HG02943 (cell line): ENCODE results near the gene TMEM150B.
"Not testable (repeated sequence)": the region's sequence is repeated elsewhere in the genome, so short reads cannot be mapped to it uniquely, and the experiment has no call there.

Experiments
- ATAC-seq: cut with Tn5 transposase; IDR thresholded peaks from one replicate; pipeline ENCODE4 v1.9.1; 2021; ENCODE audit warnings: mild to moderate bottlenecking, low read depth, moderate library complexity; ENCODE audit not compliant: unreplicated experiment

TMEM150B gene

DNA sequence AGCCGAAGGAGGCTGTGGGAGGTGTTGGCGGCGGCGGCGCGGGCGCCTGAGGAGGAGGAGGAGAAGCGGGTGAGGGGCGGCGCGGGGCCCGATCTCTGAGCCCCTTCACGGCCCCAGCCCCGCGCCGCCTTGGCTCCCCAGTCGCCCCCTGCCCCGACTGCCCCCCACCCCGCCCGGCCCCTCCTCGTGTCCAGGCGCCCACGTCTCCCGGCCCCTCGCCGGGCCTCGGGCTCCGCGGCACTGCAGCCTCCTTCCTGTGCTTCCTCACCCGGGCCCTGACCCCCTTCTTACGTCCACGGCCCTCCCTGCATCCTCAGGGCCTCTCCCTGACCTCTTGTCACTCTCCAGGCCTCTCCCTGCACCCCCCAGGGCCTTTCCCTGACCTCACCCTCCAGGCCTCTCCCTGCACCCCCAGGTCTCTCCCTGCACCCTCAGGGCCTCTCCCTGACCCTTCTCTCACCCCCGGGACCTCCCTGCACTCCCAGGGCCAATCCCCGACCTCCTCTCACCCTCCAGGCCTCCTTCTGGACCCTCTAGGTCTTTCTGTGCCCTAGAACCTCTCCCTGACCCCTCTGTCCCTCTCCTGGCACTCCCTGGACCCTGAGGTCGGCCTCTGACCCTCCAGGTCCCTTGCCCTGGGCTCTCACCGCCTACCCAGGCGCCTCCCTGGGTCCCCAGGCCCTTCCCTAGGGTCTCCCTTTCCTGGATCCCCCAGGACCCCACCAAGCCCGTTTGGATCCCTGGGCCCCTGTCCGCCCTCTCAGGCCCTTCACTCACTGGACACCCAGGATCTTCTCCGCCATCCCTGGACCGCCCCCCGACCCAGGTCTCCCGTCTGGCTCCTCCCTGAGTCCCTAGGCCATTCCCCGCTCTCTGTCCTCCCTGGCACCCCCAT is 15.0 kb upstream of the TMEM150B start:
- no peak for ATAC-seq

DNA sequence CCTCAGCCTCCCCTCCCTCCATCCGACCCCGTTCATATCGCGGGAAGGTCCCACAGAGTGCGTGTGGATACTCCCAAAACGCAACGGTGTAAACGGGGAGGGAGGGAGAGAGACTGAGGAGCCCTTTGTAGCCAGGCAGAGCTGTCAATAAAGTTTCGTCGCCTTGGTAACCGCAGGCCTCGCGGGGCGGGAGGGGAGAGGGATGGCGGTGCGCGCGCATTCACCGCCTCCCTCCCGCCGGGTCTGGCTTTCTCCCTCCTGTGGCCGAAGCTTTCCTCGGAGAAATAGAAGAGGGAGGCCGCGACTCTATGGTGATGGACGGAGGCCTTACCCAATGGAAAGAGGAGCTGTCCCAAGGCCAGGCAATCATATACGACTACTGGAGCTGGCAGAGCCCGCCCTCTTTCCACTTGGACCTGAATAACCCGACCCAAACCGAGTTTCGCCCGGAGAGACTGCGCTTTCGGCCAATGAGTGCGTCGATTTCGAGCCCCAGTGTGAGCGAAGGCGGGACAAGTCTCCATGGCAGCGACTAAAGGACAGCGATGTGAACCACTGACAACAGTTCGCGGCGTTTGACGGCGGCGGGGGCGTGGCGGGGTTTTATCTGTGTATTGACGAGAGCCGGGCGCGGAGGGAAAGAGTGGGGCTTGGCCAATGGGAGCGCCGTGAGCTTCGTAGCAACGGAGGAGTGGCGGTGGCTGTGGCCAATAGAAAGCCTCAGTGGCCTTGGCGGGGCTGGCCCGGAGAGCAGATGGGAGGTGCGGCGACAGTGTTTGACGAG is 14.2 kb upstream of the TMEM150B start, which contains the start of gene KMT5C:
KMT5C (plus strand) TSS at position 772 of the 784 bp plus-strand sequence. CDS start 2,061 bp downstream, outside the sequence.
- ATAC-seq, result peak; percentile 86

DNA sequence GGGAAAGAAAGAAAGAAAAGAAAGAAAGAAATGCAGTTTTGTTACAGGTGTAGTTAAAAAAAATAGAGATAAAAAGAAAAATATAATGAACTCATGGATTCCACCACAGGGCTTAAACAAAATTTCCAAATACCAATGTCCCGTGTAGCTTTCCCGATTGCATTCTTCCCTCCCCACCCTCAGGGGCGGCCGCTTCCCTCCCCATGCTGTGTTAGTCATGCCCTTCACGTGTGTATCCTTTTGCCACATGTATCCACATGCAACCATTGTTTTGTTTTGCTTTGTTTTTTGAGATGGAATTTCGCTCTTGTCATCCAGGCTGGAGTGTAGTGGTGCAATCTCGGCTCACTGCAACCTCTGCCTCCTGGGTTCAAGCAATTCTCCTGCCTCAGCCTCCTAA is 11.0 kb upstream of the TMEM150B start:
- ATAC-seq, result no peak

DNA sequence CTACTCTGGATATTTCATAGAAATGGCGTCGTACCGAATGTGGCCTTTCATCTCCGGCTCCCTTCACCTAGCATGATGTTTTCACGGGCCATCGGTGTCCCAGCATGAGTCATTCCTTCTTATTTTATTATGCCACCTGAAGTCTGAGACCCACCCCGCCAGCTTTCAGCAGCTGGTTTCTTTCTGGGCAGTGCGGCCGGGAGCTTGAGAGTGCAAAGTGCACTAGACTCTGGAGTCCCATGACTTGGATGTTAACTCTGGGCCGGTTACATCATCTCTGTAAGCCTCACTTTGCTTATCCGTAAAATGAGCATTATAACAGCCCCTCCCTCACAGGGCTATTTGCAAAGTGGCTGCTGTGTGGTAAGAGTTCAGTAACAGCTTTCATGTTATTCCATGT is 8.7 kb upstream of the TMEM150B start:
- no peak for ATAC-seq

DNA sequence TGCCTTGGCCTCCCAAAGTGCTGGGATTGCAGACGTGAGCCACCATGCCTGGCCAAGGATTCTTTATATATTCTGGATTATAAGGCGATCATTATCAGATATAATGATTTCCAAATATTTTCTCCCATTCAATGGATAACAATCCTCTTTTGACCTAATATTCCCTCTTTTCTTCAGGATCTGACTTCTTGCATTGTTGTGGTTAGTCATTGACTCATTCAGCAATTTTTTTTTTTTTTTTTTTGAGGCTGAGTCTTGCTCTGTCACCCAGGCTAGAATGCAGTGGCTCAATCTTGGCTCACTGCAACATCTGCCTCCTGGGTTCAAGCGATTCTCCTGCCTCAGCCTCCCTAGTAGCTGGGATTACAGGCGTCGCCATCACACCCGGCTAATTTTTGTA is 4.7 kb upstream of the TMEM150B start:
- not testable (repeated sequence) for ATAC-seq

DNA sequence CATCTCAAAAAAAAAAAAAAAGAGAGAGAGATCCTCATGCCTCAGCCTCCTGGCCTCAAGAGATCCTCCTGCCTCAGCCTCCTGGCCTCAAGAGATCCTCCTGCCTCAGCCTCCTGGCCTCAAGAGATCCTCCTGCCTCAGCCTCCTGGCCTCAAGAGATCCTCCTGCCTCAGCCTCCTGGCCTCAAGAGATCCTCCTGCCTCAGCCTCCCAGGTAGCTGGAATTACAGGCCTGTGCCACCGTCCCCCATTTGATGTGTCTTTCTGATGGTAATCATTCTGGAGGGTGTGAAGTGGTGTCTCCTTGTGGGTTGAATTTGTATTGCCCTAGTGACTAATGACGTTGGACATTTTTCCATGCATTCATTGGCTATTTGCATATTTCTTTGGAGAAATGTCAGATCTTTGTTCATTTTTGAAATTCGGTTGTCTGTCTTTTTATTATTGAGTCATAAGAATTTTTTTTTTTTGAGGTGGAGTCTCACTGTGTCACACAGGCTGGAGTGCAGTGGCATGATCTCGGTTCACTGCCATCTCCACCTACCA is 3.7 kb upstream of the TMEM150B start:
- not testable (repeated sequence) for ATAC-seq

DNA sequence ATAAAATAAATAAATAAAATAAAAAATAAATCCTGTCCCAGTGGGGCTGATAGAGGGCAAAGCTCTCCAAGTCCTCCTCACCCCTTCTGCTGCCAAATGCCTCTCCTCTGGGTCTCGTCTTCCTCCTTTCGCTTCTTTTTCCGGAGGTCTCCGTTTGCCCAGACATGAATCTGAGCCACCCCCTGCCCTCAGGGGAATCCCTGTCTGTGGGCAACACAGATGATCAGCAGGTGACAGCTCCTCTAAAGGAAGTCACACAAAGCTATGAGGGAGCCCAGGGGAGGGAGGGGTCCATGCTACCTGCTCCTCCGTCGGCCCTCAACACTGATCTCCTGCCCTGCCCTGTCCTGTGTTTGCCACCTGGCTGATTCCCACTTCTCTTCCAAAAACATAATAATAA is 479 bp downstream of the TMEM150B start:
- no peak for ATAC-seq

DNA sequence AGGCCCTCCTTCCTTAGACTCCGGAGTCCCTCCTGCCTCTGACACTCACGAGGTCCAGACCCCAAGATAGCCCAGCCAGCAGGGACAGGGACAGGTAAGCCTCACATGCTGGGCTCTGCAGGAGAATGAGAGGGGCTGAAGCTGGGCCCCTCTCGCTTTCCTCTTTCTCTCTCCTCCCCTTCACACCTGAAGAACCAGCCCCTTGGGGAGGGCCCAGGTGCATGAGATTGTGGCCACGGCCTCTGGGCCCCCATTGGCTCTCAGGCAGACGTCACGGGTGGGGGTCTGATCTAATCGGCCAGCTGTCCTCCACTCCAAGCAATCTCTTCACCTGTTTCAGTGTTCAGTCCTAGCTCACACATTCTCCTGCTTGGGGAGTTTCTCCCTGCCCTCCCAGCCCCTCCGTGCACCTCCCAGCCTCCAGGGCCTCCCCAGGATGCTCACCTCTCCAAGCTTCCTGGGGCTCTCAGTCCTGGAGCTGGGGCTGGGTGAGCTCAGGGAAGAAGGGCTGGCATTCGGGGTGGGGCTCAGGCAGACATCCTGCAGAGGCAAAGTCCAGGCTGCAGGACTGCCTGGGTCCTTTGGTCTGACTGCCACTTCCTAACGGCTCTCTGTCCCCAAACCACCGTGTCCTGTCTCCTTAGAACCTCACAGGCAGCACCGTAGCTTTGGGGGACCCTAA is 2.8 kb downstream of the TMEM150B start:
- ATAC-seq, result no peak

DNA sequence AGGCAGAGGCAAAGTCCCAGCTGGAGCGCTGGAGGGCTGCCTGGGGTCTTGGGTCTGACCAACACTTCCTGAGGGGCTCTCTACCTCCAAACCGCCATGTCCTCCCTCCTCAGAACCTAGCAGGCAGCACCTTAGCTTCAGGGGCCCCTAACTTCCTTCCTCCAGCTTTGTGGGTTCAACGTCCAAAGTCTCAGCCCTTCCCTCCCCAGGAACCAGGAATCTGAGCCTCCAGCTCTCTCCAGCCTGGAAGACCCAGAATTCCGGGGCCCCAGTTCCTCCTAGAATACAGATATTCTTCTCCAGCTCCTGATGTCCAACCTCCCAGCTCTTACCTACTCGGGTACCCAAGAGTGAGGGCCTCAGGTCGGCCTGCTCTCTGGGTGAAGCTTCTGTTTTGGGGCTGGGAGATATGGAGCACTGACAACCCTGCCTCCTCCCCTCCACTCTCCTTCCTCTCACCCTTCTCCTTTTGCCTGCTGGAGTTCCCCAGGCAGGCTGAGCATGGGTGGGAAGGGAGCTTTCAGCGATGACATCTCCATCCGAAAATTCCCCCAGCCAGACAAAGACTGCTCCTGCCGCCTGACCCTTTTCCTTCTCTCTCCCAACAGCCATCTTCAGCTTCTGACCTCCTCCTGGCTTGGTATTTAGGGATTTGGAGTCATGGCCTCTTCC is 3.5 kb downstream of the TMEM150B start:
- ATAC-seq, result no peak

DNA sequence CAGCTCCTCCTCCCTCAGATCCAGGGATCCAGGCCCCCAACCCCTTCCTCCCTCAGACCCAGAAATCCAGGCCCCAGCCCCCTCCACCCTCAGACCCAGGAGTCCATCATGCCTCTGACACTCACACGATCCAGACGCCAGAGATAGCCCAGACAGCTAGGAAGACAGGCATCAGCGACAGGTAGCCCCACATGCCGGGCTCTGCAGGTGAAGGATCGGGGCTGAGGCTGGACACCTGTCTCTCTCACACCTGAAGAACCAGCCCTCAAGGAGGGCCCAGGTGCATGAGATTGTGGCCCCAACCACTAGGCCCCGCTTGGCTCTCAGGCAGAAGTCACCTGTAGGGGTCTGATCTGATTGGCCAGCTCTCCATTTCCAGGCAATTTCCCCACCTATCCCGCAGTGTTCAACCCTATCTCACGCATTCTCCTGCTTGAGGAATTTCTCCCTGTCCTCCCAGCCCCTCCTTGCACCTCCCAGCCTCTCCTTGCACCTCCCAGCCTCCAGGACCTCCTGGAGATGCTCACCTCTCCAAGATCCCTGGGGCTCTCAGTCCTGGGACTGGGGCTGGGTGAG is 4.2 kb downstream of the TMEM150B start:
- no peak for ATAC-seq

DNA sequence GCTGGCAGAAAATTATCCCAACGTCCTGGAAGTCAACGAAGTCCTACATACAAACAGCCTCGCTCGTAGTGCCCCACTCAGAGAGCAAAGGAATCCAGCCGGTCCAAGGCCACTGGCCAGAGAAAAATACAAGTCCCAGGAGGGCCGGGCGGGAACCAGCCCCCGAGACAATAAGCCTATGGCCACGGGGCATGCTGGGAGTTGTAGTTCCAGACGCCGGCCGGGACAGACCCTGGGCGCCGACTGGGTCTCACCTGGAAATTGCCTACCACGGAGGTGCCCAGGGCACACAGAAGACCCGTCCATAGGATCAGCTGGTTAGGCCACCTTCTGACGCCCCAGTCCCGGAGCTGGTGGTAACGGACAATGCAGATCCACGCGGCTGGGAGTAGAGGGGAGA is 5.4 kb downstream of the TMEM150B start:
- ATAC-seq, result no peak

DNA sequence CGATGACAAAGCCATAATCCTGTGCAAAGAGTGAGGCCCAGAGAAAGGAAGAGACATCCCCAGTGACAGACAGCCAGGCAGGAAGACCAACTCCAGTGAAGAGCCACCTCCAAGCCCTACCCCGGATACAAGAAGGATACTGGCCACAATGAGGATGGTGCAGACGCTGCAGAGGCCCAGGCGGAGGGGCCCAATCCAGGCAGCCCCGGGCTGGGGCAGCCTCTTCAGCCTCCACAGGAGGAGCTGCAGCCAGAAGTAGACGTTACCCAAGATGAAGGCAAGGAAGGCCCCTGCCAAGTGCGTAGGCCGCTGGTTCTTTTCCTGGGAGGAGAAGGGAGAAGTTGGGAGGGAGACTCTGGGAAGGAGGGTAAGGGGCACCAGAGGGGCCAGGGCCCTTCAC is 8.5 kb downstream of the TMEM150B start:
- no peak for ATAC-seq

DNA sequence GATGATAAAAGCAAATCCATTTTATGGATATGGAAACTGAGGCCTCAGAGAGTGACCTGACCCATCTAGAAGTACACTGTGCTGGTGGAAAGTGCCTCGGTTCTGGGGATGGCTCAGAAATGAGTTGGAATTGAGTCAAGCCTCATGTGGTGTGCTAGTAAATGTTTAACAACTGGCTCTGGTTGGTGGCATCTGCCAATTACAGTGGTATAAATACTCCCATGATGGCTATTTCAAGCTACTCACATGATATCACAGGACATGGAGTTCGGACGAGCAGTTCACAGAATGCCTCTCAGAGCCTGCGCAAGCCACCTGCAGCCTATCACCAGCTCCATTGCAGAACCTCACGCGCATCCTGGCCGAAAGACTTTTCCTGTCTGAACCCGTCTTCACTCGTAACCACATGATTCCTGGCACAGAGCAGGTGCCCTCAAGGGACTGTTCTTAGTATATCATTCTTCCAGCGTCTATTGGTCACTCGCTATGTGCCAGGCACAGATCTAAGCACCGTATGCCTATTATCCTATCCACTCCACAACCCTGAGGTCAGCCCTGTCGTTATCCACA is 9.1 kb downstream of the TMEM150B start:
- ATAC-seq, result no peak

DNA sequence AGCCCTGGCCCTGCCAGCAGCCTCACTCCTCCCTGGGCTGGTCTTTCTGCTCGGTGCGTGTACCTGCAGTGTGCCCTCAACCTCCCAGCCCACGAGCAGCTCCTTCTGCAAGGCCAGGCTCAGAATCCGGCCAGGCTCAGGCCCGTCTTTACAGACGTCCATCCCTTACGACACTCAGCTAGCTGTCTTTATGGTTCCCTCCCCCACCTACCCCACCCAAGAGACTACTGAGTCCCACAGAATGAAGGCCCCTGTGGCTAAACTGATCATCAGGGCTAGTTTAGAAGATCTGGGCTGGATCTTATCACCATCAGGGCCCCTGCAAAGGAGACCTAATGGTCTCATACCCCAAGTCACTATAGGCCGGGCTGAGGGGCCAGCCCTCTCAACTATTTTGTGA is 10.7 kb downstream of the TMEM150B start:
- ATAC-seq, result no peak

DNA sequence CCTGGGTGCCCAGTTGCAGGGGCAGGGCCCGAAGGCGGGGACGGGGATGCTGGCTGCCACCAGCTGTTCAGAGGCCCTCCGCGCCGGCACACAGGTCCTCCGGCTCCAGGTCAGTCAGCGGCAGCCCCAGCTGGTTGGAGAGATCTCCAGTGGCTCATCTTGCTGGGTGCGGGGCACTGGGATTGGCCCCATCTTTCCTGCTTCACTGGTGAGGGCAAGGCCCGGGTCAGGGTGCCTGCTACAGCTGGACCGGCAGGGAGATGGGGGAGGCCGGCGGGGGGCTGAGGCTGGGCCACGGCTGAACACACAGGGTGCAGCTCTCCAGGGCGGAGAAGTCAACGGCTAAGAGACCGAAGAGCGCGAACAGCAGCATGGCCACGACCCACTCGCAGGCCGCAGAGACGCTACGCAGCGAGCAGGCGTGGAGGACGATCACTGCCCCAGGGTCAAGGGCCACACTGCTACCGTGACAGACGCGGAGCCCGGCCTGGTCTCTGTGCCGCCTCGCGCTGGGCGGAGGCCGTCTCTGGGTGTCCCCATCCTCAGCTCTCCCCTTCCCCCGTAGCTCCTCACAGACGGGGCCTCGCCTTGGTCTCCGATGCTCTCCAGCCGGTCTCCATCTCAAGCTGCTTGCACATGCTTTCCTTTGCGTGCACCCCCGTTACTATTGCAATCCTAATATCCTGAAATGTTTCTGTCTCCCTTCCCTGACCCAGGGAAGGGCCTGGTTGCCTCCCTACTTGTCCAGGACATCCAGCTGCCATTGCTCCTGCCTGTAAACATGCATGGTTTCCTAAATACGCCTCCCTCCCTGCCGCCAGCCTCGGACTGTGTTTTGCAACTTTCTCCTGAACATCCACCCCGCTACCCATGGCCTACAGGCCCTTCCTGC is 12.3 kb downstream of the TMEM150B start:
- no peak for ATAC-seq

DNA sequence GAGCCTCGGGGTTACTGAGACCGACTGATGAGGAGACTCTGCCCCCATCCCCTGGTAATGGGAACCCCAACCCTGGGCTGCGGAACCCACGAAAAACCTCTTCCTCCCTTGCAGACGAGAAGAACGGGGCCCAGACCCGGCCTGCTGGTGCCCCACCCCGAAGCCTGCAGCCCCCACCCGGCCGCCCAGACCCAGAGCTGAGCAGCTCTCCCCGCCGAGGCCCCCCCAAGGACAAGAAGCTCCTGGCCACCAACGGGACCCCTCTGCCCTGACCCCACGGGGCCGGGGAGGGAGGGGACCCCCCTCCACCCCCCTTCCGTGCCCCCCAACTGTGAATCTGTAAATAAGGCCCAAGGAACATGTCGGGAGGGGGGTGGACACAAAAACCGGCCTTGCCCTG is 13.3 kb downstream of the TMEM150B start:
- ATAC-seq, result no peak

DNA sequence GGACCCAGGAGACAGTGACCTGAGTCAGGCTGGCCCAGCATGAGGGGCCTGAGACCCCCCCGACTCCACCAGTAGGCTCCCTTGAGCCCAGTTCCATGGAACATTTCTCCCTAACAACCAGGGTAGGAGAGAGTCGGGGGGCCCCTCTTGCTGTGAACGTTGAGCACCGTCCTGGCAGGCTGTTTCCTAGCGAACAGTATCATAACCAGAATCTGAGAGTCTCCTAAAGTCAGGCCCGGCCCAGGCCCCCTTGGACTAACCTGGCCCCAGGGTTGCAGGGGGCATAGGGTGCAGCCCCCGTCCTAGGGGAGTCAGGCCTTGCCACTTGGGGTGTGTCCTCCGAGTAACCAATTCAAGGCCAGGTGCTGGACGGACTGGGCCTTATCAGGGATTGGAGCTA is 13.7 kb downstream of the TMEM150B start:
- no peak for ATAC-seq

DNA sequence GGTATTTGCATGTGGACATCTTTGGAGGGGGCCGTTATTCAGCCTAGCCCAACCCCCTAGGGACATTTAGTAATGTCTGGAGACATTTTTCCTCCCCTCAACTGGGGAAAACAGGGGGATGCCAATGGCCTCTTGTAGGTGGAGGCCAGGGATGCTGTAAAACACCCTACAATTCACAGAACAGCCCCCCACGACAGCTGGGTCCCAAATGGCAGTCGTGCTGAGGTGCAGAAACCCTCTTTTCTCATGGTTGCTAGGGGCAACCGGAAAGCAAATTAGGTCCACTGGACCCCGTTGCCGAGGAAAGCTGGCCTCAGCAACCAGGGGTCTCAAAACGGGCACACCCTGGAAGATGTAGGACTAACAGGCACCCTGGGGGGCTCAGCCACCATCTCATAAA is 14.6 kb downstream of the TMEM150B start:
- no peak for ATAC-seq

DNA sequence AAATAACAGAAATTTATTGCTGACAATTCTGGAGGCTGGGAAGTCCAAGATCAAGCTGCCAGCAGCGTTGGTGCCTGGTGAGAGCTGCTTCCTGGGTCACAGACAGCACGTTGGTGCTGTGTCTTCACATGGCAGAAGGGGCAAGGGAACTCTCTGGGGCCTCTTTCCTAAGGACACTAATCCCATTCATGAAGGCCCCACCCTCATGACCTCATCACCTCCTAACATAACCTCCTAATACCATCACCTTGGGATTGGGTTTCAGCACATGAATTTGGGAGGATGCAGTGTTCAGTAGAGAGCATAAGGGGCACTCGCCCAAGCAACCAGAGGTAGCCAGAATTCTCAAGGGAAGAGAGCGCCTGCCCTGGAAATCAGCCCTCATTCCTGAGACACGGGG is 15.7 kb downstream of the TMEM150B start:
- ATAC-seq, result no peak
